Common myeloid progenitor, CD34-positive (primary cell): ENCODE measurements around the gene DAAM2.

Experiments
- CTCF ChIA-PET: fragments of 350-600 bp; sonication (Branson Sonifier 250); formaldehyde crosslinking; loops from one replicate; lab custom pipeline; 2021; ENCODE audit warnings: antibody characterized with exemption; lab: Charles Lee
- POLR2A ChIA-PET: fragments of 350-600 bp; sonication (Branson Sonifier 250); formaldehyde crosslinking; loops from one replicate; lab custom pipeline; 2021; ENCODE audit warnings: antibody characterized with exemption; lab: Charles Lee
- DNase-seq, 3 donors: peaks; one replicate each; pipeline versions ENCODE4 v3.0.0 to v3.0.0-alpha.2; 2013
- H3K27ac ChIP-seq, 2 experiments: 1 replicate in 1 of 2; 2 replicates in 1 of 2; pipeline ENCODE4 v1.7.0; 2013; ENCODE audit warnings: inconsistent platforms in 2 of 2, low read length in 2 of 2, mild to moderate bottlenecking in 2 of 2, low read depth in 1 of 2, moderate library complexity in 1 of 2; ENCODE audit not compliant: severe bottlenecking in 2 of 2, insufficient read depth in 1 of 2, poor library complexity in 1 of 2
- H3K27me3 ChIP-seq, 5 experiments: replicated peaks in 2 of 5; 1 replicate in 3 of 5; 2 replicates in 2 of 5; pipeline versions ENCODE4 v1.6.1 to v1.7.0; 2013; ENCODE audit warnings: low read length in 4 of 5, mild to moderate bottlenecking in 2 of 5, moderate library complexity in 2 of 5, inconsistent platforms in 1 of 5; ENCODE audit not compliant: insufficient read depth in 5 of 5, control insufficient read depth in 4 of 5
- H3K36me3 ChIP-seq, 4 experiments: 1 replicate in 2 of 4; 2 replicates in 2 of 4; pipeline versions ENCODE4 v1.6.1 to v1.7.0; 2013; ENCODE audit warnings: low read length in 3 of 4, control low read depth in 1 of 4, mild to moderate bottlenecking in 1 of 4; ENCODE audit not compliant: control insufficient read depth in 4 of 4, insufficient read depth in 4 of 4
- H3K4me1 ChIP-seq, 4 experiments: 1 replicate in 3 of 4; 2 replicates in 1 of 4; pipeline versions ENCODE4 v1.6.1 to v1.7.1; 2013; ENCODE audit warnings: low read length in 3 of 4, mild to moderate bottlenecking in 3 of 4, control low read depth in 1 of 4, inconsistent platforms in 1 of 4, moderate library complexity in 1 of 4; ENCODE audit not compliant: control insufficient read depth in 4 of 4, insufficient read depth in 4 of 4; ENCODE audit errors: control extremely low read depth in 1 of 4
- H3K4me3 ChIP-seq, 7 experiments: 1 replicate in 4 of 7; 2 replicates in 3 of 7; pipeline versions ENCODE4 v1.5.1 to v1.7.0; 2013; ENCODE audit warnings: mild to moderate bottlenecking in 7 of 7, low read length in 6 of 7, moderate library complexity in 6 of 7, inconsistent platforms in 2 of 7, low read depth in 2 of 7, control low read depth in 1 of 7; ENCODE audit not compliant: insufficient read depth in 4 of 7, control insufficient read depth in 1 of 7; ENCODE audit errors: extremely low read depth in 1 of 7
- H3K9me3 ChIP-seq, 5 experiments: 1 replicate in 4 of 5; 2 replicates in 1 of 5; pipeline versions ENCODE4 v1.6.1 to v1.7.1; 2013; ENCODE audit warnings: low read length in 4 of 5, mild to moderate bottlenecking in 2 of 5, inconsistent platforms in 1 of 5, low read depth in 1 of 5, moderate library complexity in 1 of 5; ENCODE audit not compliant: control insufficient read depth in 4 of 5, insufficient read depth in 2 of 5; ENCODE audit errors: control extremely low read depth in 1 of 5
- WGBS: methylation state at CpG from one replicate; pipeline ENCODE4 v1.1.5; 2013; ENCODE audit not compliant: insufficient coverage; 5-methylcytosine and 5-hydroxymethylcytosine counted together

DAAM2 gene

DNA sequence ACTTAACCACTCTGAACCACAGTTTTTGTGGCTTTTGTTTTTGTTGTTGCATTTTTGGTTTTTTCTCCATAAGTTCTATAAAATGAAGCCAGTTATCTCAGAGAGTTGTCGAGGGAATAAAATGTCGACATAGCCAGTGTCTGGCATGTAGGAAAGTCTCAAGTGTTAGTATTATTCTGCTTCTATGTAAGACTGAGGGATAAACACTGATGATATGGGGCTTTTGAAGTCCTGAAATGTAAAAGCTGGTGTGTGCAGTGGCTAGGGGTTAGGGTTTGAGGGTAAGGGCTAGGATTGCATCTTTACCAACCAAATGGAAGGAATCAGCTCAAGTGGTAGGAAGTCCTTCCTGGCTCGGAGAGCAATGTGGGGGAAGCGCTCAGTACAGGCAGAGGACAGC, 59.2 kb downstream of the DAAM2 start:
- CTCF ChIA-PET = interaction anchor here (1.4 kb wide), 1 partner anchor 15 kb away, joined by 5 read pairs; no protein-coding TSS in a partner anchor
- H3K4me3 ChIP-seq = no peak overlapping the region
- no peaks in the 10 kb centered on the region for H3K36me3 ChIP-seq
- no peak for DNase-seq
- WGBS = 96% methylated on average over 4 of the region's 4 CpGs
- H3K4me1 ChIP-seq = no peaks in the 10 kb centered on the region
- H3K9me3 ChIP-seq = no peaks in the 10 kb centered on the region
- peaks cover 0 to 17% (median 0%) of the 10 kb centered on the region in 5 experiments for H3K27me3 ChIP-seq
- no peak overlapping the region for H3K27ac ChIP-seq
- POLR2A ChIA-PET = no interaction called here

DNA sequence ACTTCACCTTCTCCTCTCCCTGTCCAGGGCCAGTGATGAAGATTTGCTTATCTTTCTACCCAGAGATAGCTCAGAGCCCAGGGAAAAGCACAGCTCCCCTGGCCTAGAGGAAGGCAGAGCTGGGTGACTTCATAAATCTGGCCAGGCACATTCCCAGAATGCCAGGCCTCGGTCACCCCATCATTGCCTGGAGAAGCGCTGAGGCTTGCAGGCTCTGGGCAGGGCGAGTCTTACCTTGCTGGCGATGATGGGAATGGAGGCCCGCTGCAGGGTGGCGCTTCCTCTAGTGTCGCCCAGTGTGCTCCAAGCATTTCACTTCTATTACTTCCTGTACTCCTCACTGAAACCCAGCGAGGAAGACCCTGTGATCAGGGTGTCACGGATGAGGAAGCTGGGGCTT, 60.1 kb downstream of the DAAM2 start:
- Histone ChIP-seq H3K36me3 (no peaks in the 10 kb centered on the region), H3K4me3 (no peak overlapping the region), H3K4me1 (no peaks in the 10 kb centered on the region), H3K27ac (no peak overlapping the region), H3K9me3 (no peaks in the 10 kb centered on the region), H3K27me3 (peaks cover 0 to 13% (median 2%) of the 10 kb centered on the region in 5 experiments)
- DNase-seq = no peak
- CTCF ChIA-PET = interaction anchor here (1.1 kb wide), 1 partner anchor 13 kb away, joined by 3 read pairs; no protein-coding TSS in a partner anchor
- POLR2A ChIA-PET = no interaction called here
- WGBS = 93% methylated on average over 9 of the region's 9 CpGs

DNA sequence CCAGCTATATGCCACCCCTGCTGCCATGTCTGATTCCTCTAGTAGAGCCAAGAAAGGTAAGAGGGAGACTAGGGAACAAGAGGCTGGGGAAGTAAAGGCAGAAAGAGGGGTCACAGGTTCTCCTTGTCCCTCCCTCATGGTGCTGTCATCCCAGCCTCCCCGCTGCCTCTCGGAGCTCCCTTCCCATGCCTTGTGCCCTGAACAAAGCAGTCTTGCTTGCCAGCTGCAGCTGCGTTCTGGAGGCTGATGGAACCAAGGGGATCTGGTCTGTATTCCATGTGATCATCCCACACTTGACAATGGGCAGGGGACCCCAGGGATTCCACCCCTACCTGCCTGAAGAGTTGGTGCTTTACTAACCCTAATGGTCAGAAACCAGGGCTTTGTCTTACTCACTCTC, 61.4 kb downstream of the DAAM2 start:
- Histone ChIP-seq H3K9me3 (no peaks in the 10 kb centered on the region), H3K4me3 (no peak overlapping the region), H3K27me3 (peaks cover 0 to 22% (median 2%) of the 10 kb centered on the region in 5 experiments), H3K36me3 (no peaks in the 10 kb centered on the region), H3K27ac (no peak overlapping the region), H3K4me1 (no peaks in the 10 kb centered on the region)
- WGBS = 95% methylated on average over 3 of the region's 3 CpGs
- DNase-seq = no peak
- ChIA-PET CTCF (no interaction called here), POLR2A (no interaction called here)

DNA sequence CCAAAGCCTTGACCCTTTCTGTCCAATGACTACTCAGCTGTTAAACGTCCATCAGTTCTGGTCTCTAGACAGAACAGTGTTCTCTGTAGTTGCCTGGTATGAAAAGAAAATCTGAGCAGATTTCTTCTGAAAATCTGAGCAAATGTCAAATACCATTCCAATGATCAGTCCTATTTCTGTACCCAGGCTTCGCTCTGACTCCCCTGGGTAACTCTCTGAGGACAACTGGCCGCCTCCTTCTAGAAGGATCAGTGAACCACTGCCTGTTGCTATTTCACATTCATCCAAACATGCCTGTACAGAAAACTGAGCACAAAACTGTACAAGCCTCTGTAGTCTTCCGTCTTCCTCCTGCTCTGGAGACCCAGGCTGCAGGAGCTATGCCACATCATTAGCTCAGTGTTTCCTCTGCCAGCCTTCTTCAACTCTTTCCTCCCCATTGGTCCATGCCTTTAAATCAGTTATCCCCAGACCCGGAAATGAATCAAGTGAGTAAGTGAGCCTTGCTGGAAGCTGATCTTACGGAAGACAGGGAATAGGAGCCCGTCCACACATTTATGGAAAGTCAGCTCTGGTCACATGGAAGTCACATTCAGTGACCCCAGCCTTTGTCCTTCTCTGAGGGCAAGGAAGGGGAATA, 63.3 kb downstream of the DAAM2 start:
- no peak overlapping the region for H3K27ac ChIP-seq
- WGBS = 95% methylated on average over 6 of the region's 7 CpGs
- H3K36me3 ChIP-seq = no peaks in the 10 kb centered on the region
- CTCF ChIA-PET = no interaction called here
- H3K4me3 ChIP-seq = no peak overlapping the region
- H3K4me1 ChIP-seq = no peaks in the 10 kb centered on the region
- peaks cover 0 to 30% (median 5%) of the 10 kb centered on the region in 5 experiments for H3K27me3 ChIP-seq
- H3K9me3 ChIP-seq = no peaks in the 10 kb centered on the region
- POLR2A ChIA-PET = no interaction called here
- DNase-seq = no peak

DNA sequence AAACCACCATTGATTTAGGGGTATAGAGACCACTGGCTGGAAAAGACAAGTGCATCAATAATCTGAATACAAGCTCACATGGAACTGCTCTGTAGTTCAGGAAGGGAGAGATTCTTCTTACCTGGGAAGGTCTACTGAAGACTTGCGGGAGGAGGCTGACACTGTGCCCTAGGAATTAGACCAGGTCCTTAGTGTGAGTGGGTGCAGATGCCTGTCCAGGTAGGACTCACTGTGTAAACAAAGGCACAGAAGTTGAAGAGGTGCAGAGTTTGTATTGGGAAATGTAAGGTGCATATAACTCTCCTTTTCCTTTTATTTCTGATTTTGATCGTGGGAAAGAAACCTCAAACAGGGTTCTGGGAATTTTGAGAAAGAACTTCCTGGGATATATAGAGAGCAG, 66.8 kb downstream of the DAAM2 start:
- ChIA-PET POLR2A (no interaction called here), CTCF (no interaction called here)
- Histone ChIP-seq H3K36me3 (no peaks in the 10 kb centered on the region), H3K27me3 (peaks cover 0 to 28% (median 7%) of the 10 kb centered on the region in 5 experiments), H3K4me3 (no peak overlapping the region), H3K27ac (no peak overlapping the region), H3K9me3 (no peaks in the 10 kb centered on the region), H3K4me1 (no peaks in the 10 kb centered on the region)
- no peak for DNase-seq
- no CpG with 5 or more reads among the region's 2 CpGs for WGBS

DNA sequence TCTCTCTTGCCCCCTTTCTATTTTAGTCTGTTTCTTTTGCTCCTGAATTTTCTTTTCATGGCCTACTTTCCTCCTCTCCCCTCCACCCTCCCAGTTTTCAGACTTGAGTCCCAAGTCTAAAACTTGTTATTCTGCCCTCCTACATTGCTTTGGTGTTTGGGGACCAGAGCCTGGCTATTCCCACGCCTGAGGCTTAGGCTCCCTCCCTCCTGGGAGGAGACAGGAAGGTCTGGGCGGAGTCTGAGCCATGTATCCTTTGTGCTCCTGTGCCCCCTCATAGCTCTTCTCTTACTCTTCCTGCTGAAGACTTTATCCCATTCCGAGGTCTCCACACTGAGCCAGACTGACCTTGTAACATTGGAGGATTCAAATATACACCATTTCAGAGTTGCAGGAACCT, 69.5 kb downstream of the DAAM2 start:
- POLR2A ChIA-PET = no interaction called here
- H3K27ac ChIP-seq = no peak overlapping the region
- CTCF ChIA-PET = interaction anchor here (1.1 kb wide), 1 partner anchor 69 kb away, joined by 3 read pairs; the partner anchor contains the start of gene DAAM2
- no peaks in the 10 kb centered on the region for H3K4me1 ChIP-seq
- no peak for DNase-seq
- H3K36me3 ChIP-seq = no peaks in the 10 kb centered on the region
- H3K27me3 ChIP-seq = peaks cover 0 to 27% (median 7%) of the 10 kb centered on the region in 5 experiments
- WGBS = 79% methylated on average over 3 of the region's 3 CpGs
- H3K9me3 ChIP-seq = no peaks in the 10 kb centered on the region
- H3K4me3 ChIP-seq = no peak overlapping the region

DNA sequence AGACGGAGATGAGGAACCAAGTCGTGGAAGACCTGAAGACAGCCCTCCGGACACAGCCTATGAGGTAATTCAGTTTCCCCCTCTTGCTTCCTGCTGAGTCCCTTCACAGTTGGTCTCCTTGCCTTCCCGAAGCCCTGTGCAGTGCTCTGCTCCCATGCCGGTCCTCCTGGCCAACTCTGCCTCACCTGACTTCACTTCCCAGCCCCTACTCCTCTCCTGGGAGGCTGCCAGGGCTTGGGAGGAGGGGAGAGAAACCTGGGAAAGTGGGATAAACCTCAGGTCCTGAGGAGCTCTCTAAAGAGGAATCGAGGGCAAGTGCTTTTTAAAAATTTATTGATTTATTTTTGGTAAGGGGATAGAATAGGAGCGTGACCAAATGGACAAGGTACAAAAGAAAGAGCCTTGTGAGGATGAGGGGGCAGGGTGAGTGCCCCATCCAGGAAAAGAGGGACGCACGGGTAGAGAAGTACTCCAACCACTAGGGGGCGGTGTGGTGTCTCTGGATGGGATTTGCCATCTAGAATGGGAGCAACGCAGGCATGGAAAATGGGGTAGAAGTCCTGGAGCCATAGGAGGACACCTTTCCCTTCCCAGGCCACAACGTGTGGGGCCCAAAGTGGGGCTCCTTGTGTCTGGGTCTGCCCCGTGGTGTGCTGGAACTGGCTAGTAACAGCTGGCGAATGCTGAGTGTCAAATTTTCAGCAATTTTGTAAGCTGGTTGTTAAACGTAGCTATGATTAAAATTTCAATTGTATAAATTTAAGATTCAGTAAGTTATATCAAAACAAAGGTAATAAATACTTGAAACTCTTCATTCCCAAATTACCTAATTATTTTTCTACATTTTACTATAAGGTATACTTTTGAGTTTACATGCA, 73.1 kb downstream of the DAAM2 start:
- 39% methylated on average over 7 of the region's 15 CpGs for WGBS
- peak; percentile 38 to 59 (median 49) for DNase-seq
- Histone ChIP-seq H3K9me3 (no peaks in the 10 kb centered on the region), H3K27me3 (peaks cover 0 to 7% (median 2%) of the 10 kb centered on the region in 5 experiments), H3K4me3 (no peak overlapping the region), H3K27ac (no peak overlapping the region), H3K36me3 (no peaks in the 10 kb centered on the region), H3K4me1 (no peaks in the 10 kb centered on the region)
- ChIA-PET CTCF (interaction anchor here (0.6 to 1.5 kb wide), 11 partner anchors 9 to 502 kb away, joined by 3 to 5 read pairs (median 3); no protein-coding TSS in a partner anchor), POLR2A (interaction anchor here (0.5 kb wide), 1 partner anchor 459 kb away, joined by 5 read pairs; no protein-coding TSS in a partner anchor)
